ENCODE results near the gene FBXO44.
"Not testable (repeated sequence)": the region's sequence is repeated elsewhere in the genome, so short reads cannot be mapped to it uniquely, and the experiment has no call there.

DNA sequence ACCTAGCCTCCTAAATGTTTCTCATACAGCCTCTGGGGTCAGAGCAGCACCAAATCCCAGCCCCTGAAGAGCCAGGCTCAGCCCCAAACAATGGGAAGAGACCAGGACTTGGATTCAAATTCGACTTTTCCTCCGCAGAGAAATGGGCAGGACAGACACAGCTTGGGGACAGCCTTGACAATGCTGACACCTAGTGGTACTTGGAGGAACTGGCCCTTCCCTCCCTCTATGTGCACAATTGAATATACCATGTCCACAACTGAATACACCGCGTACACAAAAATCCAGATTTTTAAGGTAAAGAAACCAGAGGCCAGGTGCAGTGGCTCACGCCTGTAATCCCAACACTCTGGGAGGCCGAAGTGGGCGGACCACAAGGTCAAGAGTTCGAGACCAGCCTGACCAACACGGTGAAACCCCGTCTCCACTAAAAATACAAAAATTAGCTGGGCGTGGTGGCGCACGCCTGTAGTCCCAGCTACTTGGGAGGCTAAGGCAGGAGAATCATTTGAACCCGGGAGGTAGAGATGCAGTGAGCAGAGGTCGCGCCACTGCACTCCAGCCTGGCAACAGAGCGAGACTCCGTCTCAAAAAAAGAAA is 12.2 kb upstream of the FBXO44 start:
- TF ChIP-seq POLR2A (IDR thresholded peaks at IDR 0.05), result not testable (repeated sequence)
- TF ChIP-seq, protein P1, sequence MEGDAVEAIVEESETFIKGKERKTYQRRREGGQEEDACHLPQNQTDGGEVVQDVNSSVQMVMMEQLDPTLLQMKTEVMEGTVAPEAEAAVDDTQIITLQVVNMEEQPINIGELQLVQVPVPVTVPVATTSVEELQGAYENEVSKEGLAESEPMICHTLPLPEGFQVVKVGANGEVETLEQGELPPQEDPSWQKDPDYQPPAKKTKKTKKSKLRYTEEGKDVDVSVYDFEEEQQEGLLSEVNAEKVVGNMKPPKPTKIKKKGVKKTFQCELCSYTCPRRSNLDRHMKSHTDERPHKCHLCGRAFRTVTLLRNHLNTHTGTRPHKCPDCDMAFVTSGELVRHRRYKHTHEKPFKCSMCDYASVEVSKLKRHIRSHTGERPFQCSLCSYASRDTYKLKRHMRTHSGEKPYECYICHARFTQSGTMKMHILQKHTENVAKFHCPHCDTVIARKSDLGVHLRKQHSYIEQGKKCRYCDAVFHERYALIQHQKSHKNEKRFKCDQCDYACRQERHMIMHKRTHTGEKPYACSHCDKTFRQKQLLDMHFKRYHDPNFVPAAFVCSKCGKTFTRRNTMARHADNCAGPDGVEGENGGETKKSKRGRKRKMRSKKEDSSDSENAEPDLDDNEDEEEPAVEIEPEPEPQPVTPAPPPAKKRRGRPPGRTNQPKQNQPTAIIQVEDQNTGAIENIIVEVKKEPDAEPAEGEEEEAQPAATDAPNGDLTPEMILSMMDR (IDR thresholded peaks at IDR 0.05 in 8 of 11, conservative IDR thresholded peaks at IDR 0.05 in 3 of 11), result peak; percentile 87 to 97 (median 95)
